HCT116 (cell line): ENCODE measurements around the gene NPTX1.

ENCODE experiments used
- CEBPB ChIP-seq: IDR thresholded peaks from 2 replicates; pipeline ENCODE4 v1.6.1; 2012; ENCODE audit warnings: low read depth
- EGR1 ChIP-seq: IDR thresholded peaks from 2 replicates; pipeline ENCODE4 v1.6.1; 2012; ENCODE audit warnings: low read depth
- EZH2 ChIP-seq: fragments of 200-600 bp; sonication (generic); IDR thresholded peaks from 2 replicates; pipeline ENCODE4 v1.6.1; 2017; ENCODE audit warnings: antibody characterized with exemption, mixed run types
- EZH2phosphoT487 ChIP-seq: fragments of 200-600 bp; IDR thresholded peaks from 2 replicates; pipeline ENCODE4 v1.6.1; 2018; ENCODE audit warnings: antibody characterized with exemption, borderline replicate concordance
- POLR2A ChIP-seq: IDR thresholded peaks from 2 replicates; pipeline ENCODE4 v1.7.0; 2011; ENCODE audit warnings: borderline replicate concordance; ENCODE audit not compliant: insufficient read depth, insufficient read length; ENCODE audit errors: extremely low read depth
- POLR2AphosphoS5 ChIP-seq: IDR thresholded peaks from 2 replicates; pipeline ENCODE4 v1.6.1; 2011; ENCODE audit warnings: mild to moderate bottlenecking, low read depth, low read length, moderate library complexity
- REST ChIP-seq: IDR thresholded peaks from 2 replicates; pipeline ENCODE4 v1.6.1; 2012; ENCODE audit warnings: low read depth
- SRF ChIP-seq: IDR thresholded peaks from 2 replicates; pipeline ENCODE4 v1.6.1; 2012; ENCODE audit warnings: low read depth
- TF ChIP-seq, protein P1 (sequence below), 3 experiments: fragments of 200-600 bp in 1 of 3; sonication (generic) in 1 of 3; IDR thresholded peaks in 2 of 3; conservative IDR thresholded peaks in 1 of 3; 2 replicates each; pipeline ENCODE4 v1.5.1; 2012 to 2017; ENCODE audit warnings: low read depth in 2 of 3, low read length in 2 of 3, antibody characterized with exemption in 1 of 3, borderline replicate concordance in 1 of 3, control low read depth in 1 of 3, mild to moderate bottlenecking in 1 of 3, mixed read lengths in 1 of 3, mixed run types in 1 of 3, moderate library complexity in 1 of 3; ENCODE audit not compliant: insufficient read depth in 1 of 3

GRCh38 chr17:80422276-80422675 lies 54.1 kb downstream of the NPTX1 start:
- TF ChIP-seq EZH2phosphoT487 (no peak), CEBPB (no peak), EZH2 (no peak), EGR1 (no peak), POLR2AphosphoS5 (no peak), SRF (no peak), POLR2A (no peak), REST (no peak)
- TF ChIP-seq, protein P1, sequence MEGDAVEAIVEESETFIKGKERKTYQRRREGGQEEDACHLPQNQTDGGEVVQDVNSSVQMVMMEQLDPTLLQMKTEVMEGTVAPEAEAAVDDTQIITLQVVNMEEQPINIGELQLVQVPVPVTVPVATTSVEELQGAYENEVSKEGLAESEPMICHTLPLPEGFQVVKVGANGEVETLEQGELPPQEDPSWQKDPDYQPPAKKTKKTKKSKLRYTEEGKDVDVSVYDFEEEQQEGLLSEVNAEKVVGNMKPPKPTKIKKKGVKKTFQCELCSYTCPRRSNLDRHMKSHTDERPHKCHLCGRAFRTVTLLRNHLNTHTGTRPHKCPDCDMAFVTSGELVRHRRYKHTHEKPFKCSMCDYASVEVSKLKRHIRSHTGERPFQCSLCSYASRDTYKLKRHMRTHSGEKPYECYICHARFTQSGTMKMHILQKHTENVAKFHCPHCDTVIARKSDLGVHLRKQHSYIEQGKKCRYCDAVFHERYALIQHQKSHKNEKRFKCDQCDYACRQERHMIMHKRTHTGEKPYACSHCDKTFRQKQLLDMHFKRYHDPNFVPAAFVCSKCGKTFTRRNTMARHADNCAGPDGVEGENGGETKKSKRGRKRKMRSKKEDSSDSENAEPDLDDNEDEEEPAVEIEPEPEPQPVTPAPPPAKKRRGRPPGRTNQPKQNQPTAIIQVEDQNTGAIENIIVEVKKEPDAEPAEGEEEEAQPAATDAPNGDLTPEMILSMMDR (IDR thresholded peaks at IDR 0.05 in 2 of 3, conservative IDR thresholded peaks at IDR 0.05 in 1 of 3; ENCODE audit: borderline replicate concordance in 1 of 3, insufficient read depth in 1 of 3, low read depth in 2 of 3, low read length in 2 of 3): no peak
